ENCODE measurements around the gene LRIG3.

LRIG3 gene

DNA sequence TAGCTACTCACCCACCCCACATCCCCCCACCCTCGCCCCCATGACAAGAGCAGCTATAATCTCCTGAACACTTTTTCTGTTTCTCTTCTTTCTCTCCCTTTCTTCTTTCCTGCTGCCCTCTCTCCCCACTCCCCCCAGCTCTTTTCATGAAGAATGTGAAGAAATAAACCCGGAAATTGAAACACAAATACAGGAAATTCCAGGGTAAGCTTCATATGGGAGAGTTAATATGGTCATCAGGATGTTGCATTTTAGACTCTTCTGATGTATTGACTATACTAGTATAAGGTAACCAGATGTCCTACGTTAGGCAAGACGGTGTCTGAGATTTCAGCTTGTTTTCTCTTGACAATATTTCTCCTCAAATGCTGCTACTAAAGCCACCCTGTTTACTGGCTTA lies 41.6 kb upstream of the LRIG3 start:
- peaks cover 37% of the 10 kb centered on the region for H3K4me1 Mint-ChIP-seq
- H3K9me3 Mint-ChIP-seq, result no peaks in the 10 kb centered on the region
- no peaks in the 10 kb centered on the region for H3K36me3 Mint-ChIP-seq (ENCODE audit: low read depth)
- H3K4me3 Mint-ChIP-seq, result no peak overlapping the region
- H3K27me3 Mint-ChIP-seq (ENCODE audit: low read depth), result no peaks in the 10 kb centered on the region
- TF ChIP-seq, protein P1, sequence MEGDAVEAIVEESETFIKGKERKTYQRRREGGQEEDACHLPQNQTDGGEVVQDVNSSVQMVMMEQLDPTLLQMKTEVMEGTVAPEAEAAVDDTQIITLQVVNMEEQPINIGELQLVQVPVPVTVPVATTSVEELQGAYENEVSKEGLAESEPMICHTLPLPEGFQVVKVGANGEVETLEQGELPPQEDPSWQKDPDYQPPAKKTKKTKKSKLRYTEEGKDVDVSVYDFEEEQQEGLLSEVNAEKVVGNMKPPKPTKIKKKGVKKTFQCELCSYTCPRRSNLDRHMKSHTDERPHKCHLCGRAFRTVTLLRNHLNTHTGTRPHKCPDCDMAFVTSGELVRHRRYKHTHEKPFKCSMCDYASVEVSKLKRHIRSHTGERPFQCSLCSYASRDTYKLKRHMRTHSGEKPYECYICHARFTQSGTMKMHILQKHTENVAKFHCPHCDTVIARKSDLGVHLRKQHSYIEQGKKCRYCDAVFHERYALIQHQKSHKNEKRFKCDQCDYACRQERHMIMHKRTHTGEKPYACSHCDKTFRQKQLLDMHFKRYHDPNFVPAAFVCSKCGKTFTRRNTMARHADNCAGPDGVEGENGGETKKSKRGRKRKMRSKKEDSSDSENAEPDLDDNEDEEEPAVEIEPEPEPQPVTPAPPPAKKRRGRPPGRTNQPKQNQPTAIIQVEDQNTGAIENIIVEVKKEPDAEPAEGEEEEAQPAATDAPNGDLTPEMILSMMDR (IDR thresholded peaks at IDR 0.05; ENCODE audit: unreplicated experiment in 3 of 3), result no peak
- peak overlapping the region; percentile 8 to 41 (median 37) for H3K27ac Mint-ChIP-seq

DNA sequence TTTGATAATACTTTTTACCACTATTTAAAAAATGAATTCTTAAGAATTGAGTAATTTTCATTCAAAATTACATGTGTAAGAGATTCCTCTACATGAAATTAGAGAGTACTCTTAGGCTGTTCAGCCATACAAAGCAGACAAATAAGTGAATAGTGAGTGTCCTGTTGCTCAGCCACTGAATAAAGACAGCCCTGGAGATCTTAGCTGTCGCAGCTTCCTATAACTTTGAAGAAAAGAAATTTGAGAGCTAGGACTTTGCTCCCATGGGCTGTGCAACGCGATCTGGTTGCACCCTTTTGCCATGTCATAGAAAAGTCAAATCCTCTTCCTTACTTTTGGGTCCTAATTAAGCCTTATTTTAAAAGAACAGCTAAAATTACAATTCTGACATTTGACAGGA lies 40.9 kb upstream of the LRIG3 start:
- peak overlapping the region in 1 of 3 experiments; percentile 52 for H3K27ac Mint-ChIP-seq

GRCh38 chr12:58959639-58960300 lies 39.5 kb upstream of the LRIG3 start:
- no peak overlapping the region for H3K4me3 Mint-ChIP-seq
- TF ChIP-seq, protein P1 (IDR thresholded peaks at IDR 0.05; ENCODE audit: unreplicated experiment in 3 of 3), result no peak
- peaks cover 46% of the 10 kb centered on the region for H3K4me1 Mint-ChIP-seq
- peak overlapping the region in 2 of 3 experiments; percentile 18 to 26 for H3K27ac Mint-ChIP-seq
- H3K27me3 Mint-ChIP-seq (ENCODE audit: low read depth), result no peaks in the 10 kb centered on the region
- H3K36me3 Mint-ChIP-seq (ENCODE audit: low read depth), result no peaks in the 10 kb centered on the region
- H3K9me3 Mint-ChIP-seq, result no peaks in the 10 kb centered on the region

More for the DNA sequence above, 40.9 kb upstream of the LRIG3 start:
- H3K4me1 Mint-ChIP-seq, result peaks cover 41% of the 10 kb centered on the region
- no peaks in the 10 kb centered on the region for H3K36me3 Mint-ChIP-seq (ENCODE audit: low read depth)
- TF ChIP-seq, protein P1 (IDR thresholded peaks at IDR 0.05; ENCODE audit: unreplicated experiment in 3 of 3), result no peak
- H3K4me3 Mint-ChIP-seq, result no peak overlapping the region
- no peaks in the 10 kb centered on the region for H3K9me3 Mint-ChIP-seq
- no peaks in the 10 kb centered on the region for H3K27me3 Mint-ChIP-seq (ENCODE audit: low read depth)

GRCh38 chr12:58957298-58957697 lies 37.0 kb upstream of the LRIG3 start:
- Mint-ChIP-seq H3K27me3 (ENCODE audit: low read depth) (no peaks in the 10 kb centered on the region), H3K4me1 (peaks cover 45% of the 10 kb centered on the region), H3K9me3 (no peaks in the 10 kb centered on the region), H3K4me3 (no peak overlapping the region), H3K27ac (peak overlapping the region in 2 of 3 experiments; percentile 35 to 42), H3K36me3 (ENCODE audit: low read depth) (no peaks in the 10 kb centered on the region)
- TF ChIP-seq, protein P1 (IDR thresholded peaks at IDR 0.05; ENCODE audit: unreplicated experiment in 3 of 3), result no peak

GRCh38 chr12:58955849-58956248 lies 35.5 kb upstream of the LRIG3 start:
- H3K36me3 Mint-ChIP-seq (ENCODE audit: low read depth), result no peaks in the 10 kb centered on the region
- no peaks in the 10 kb centered on the region for H3K27me3 Mint-ChIP-seq (ENCODE audit: low read depth)
- H3K4me3 Mint-ChIP-seq, result no peak overlapping the region
- peaks cover 33% of the 10 kb centered on the region for H3K4me1 Mint-ChIP-seq
- H3K27ac Mint-ChIP-seq, result peak overlapping the region in 1 of 3 experiments; percentile 35
- H3K9me3 Mint-ChIP-seq, result no peaks in the 10 kb centered on the region
- TF ChIP-seq, protein P1 (IDR thresholded peaks at IDR 0.05; ENCODE audit: unreplicated experiment in 3 of 3), result no peak

DNA sequence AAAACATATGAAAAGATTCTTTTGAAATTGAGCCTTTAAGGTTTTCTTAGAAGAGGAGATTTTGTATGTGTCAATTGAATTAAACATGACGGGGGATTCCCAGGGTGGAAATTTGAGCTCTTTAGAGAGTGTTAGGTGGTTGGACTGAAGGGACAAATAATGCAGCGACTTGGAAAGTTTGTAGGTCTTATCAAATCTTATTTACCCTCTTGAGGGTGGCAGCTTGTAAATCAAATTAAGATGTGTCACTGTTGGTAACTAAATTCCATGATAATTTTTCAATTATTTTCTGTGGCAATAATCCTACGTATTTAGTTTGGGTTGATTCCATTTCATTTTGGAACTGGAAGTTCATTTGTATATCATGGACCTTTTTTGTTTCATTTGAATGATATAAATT lies 33.7 kb upstream of the LRIG3 start:
- TF ChIP-seq, protein P1 (IDR thresholded peaks at IDR 0.05; ENCODE audit: unreplicated experiment in 3 of 3), result no peak
- no peak overlapping the region for H3K27ac Mint-ChIP-seq
- H3K36me3 Mint-ChIP-seq (ENCODE audit: low read depth), result peaks cover 4% of the 10 kb centered on the region
- no peaks in the 10 kb centered on the region for H3K27me3 Mint-ChIP-seq (ENCODE audit: low read depth)
- no peak overlapping the region for H3K4me3 Mint-ChIP-seq
- H3K4me1 Mint-ChIP-seq, result peaks cover 16% of the 10 kb centered on the region
- H3K9me3 Mint-ChIP-seq, result peaks cover 9% of the 10 kb centered on the region

All from nephron (organoid).